SW480 (cell line): ENCODE data around the gene OR51B4.
"Not testable (repeated sequence)": the region's sequence is repeated elsewhere in the genome, so short reads cannot be mapped to it uniquely, and the experiment has no call there.

Experiments used
- DNase-seq: peaks from one replicate; pipeline ENCODE4 v3.0.0-alpha.2; 2016; ENCODE audit warnings: low spot score

The OR51B4 gene

GRCh38 chr11:5294342-5294995 lies 7.3 kb downstream of the OR51B4 start:
- DNase-seq, result not testable (repeated sequence)

- no peak for DNase-seq
Observed at GRCh38 chr11:5293028-5293427, 8.7 kb downstream of the OR51B4 start.

GRCh38 chr11:5291207-5291838 lies 10.4 kb downstream of the OR51B4 start:
- peak; percentile 59 for DNase-seq

GRCh38 chr11:5290106-5290505 lies 11.6 kb downstream of the OR51B4 start:
- DNase-seq, result no peak

GRCh38 chr11:5289696-5290095 lies 12.1 kb downstream of the OR51B4 start:
- DNase-seq, result no peak

GRCh38 chr11:5288906-5289550 lies 12.7 kb downstream of the OR51B4 start:
- DNase-seq, result no peak

- DNase-seq, result no peak
Observed at GRCh38 chr11:5288108-5288905, 13.4 kb downstream of the OR51B4 start.

- DNase-seq, result no peak
Observed at GRCh38 chr11:5286901-5287300, 14.8 kb downstream of the OR51B4 start.

GRCh38 chr11:5286351-5286750 lies 15.4 kb downstream of the OR51B4 start:
- DNase-seq, result no peak

GRCh38 chr11:5285703-5286340 lies 15.9 kb downstream of the OR51B4 start:
- no peak for DNase-seq

GRCh38 chr11:5284637-5285036 lies 17.1 kb downstream of the OR51B4 start:
- DNase-seq, result no peak

GRCh38 chr11:5283882-5284281 lies 17.9 kb downstream of the OR51B4 start:
- no peak for DNase-seq

GRCh38 chr11:5283086-5283485 lies 18.7 kb downstream of the OR51B4 start:
- no peak for DNase-seq

- DNase-seq, result no peak
Observed at GRCh38 chr11:5282628-5283027, 19.1 kb downstream of the OR51B4 start.

- no peak for DNase-seq
Observed at GRCh38 chr11:5281596-5281995, 20.1 kb downstream of the OR51B4 start.

- peak; percentile 92 for DNase-seq
Observed at GRCh38 chr11:5280582-5281102, 21.1 kb downstream of the OR51B4 start.

- DNase-seq, result no peak
Observed at GRCh38 chr11:5279471-5280090, 22.2 kb downstream of the OR51B4 start.

GRCh38 chr11:5277807-5278382 lies 23.9 kb downstream of the OR51B4 start:
- no peak for DNase-seq

GRCh38 chr11:5276697-5277096 lies 25.0 kb downstream of the OR51B4 start:
- DNase-seq, result no peak

GRCh38 chr11:5275369-5276110 lies 26.2 kb downstream of the OR51B4 start:
- no peak for DNase-seq
